RWPE2 (cell line): ENCODE measurements around the gene TRPT1.

ENCODE experiments used
- ATAC-seq: fragments of 200-7000 bp; cut with Tn5 transposase; 3 replicates; pipeline ENCODE4 v1.9.1; 2021; ENCODE audit warnings: low read depth
- DNase-seq: peaks from one replicate; pipeline ENCODE4 v3.0.0-alpha.2; 2020; ENCODE audit warnings: low spot score
- H3K27ac ChIP-seq: fragments of 450-650 bp; 2 replicates; pipeline ENCODE4 v1.5.1; 2017; ENCODE audit warnings: mild to moderate bottlenecking; ENCODE audit not compliant: poor library complexity, severe bottlenecking
- H3K27me3 ChIP-seq: fragments of 250-450 bp; sonication (Bioruptor Pico); 2 replicates; pipeline ENCODE4 v1.5.1; 2021; ENCODE audit warnings: mild to moderate bottlenecking, moderate library complexity; ENCODE audit not compliant: insufficient read depth, poor library complexity, severe bottlenecking
- H3K36me3 ChIP-seq: fragments of 250-450 bp; sonication (Bioruptor Pico); 2 replicates; pipeline ENCODE4 v1.5.1; 2020; ENCODE audit warnings: low read depth, mild to moderate bottlenecking, moderate library complexity
- H3K4me1 ChIP-seq: fragments of 250-450 bp; sonication (Bioruptor Pico); 2 replicates; pipeline ENCODE4 v1.5.1; 2021; ENCODE audit warnings: mild to moderate bottlenecking, moderate library complexity; ENCODE audit not compliant: insufficient read depth, poor library complexity, severe bottlenecking
- H3K4me3 ChIP-seq: fragments of 250-450 bp; sonication (Bioruptor Pico); 2 replicates; pipeline ENCODE4 v1.5.1; 2021; ENCODE audit warnings: mild to moderate bottlenecking, moderate library complexity; ENCODE audit not compliant: severe bottlenecking
- H3K9me3 ChIP-seq: fragments of 250-450 bp; sonication (Bioruptor Pico); 2 replicates; pipeline ENCODE4 v1.5.1; 2021; ENCODE audit warnings: mild to moderate bottlenecking, moderate library complexity; ENCODE audit not compliant: severe bottlenecking
- TF ChIP-seq, protein P1 (sequence below): fragments of 450-650 bp; IDR thresholded peaks from one replicate; pipeline ENCODE4 v1.5.1; 2017; ENCODE audit warnings: mild to moderate bottlenecking, moderate library complexity; ENCODE audit not compliant: poor library complexity, severe bottlenecking

TRPT1 gene

DNA sequence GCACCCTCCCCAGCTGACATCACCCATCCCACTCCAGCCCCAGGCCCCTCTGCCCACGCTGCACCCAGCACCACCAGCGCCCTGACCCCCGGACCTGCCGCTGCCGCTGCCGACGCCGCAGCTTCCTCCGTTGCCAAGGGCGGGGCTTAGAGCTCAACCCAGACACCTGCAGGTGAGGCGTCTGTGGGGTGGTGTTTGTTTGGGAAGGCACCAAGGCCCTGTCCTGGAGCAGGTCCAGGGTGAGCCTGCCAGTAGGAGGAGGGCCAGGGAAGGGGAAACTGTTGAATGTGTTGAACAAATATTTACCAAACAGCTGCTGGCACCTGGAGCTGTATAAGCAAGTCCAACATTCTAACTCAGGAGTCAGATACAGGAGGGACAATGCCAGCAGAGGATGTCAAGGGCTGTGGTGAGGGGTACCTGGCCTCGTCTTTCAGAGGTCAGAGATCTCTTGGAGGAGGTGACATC is 11.5 kb upstream of the TRPT1 start:
- DNase-seq = peak; percentile 71
- peaks cover 18% of the 10 kb centered on the region for H3K36me3 ChIP-seq
- H3K27ac ChIP-seq = no peak overlapping the region
- H3K4me3 ChIP-seq = no peak overlapping the region
- peaks cover 9% of the 10 kb centered on the region for H3K4me1 ChIP-seq
- TF ChIP-seq, protein P1, sequence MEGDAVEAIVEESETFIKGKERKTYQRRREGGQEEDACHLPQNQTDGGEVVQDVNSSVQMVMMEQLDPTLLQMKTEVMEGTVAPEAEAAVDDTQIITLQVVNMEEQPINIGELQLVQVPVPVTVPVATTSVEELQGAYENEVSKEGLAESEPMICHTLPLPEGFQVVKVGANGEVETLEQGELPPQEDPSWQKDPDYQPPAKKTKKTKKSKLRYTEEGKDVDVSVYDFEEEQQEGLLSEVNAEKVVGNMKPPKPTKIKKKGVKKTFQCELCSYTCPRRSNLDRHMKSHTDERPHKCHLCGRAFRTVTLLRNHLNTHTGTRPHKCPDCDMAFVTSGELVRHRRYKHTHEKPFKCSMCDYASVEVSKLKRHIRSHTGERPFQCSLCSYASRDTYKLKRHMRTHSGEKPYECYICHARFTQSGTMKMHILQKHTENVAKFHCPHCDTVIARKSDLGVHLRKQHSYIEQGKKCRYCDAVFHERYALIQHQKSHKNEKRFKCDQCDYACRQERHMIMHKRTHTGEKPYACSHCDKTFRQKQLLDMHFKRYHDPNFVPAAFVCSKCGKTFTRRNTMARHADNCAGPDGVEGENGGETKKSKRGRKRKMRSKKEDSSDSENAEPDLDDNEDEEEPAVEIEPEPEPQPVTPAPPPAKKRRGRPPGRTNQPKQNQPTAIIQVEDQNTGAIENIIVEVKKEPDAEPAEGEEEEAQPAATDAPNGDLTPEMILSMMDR = no peak
- H3K27me3 ChIP-seq = no peaks in the 10 kb centered on the region
- no peaks in the 10 kb centered on the region for H3K9me3 ChIP-seq
- no peak for ATAC-seq

- Histone ChIP-seq H3K4me3 (peak overlapping the region; percentile 54), H3K9me3 (no peaks in the 10 kb centered on the region), H3K36me3 (peaks cover 15% of the 10 kb centered on the region), H3K4me1 (peaks cover 8% of the 10 kb centered on the region), H3K27me3 (no peaks in the 10 kb centered on the region), H3K27ac (peak overlapping the region; percentile 56)
- no peak for ATAC-seq
- TF ChIP-seq, protein P1 = no peak
- peak; percentile 69 for DNase-seq
These were observed 9.6 kb upstream of the TRPT1 start for GRCh38 chr11:64235437-64236161.

DNA sequence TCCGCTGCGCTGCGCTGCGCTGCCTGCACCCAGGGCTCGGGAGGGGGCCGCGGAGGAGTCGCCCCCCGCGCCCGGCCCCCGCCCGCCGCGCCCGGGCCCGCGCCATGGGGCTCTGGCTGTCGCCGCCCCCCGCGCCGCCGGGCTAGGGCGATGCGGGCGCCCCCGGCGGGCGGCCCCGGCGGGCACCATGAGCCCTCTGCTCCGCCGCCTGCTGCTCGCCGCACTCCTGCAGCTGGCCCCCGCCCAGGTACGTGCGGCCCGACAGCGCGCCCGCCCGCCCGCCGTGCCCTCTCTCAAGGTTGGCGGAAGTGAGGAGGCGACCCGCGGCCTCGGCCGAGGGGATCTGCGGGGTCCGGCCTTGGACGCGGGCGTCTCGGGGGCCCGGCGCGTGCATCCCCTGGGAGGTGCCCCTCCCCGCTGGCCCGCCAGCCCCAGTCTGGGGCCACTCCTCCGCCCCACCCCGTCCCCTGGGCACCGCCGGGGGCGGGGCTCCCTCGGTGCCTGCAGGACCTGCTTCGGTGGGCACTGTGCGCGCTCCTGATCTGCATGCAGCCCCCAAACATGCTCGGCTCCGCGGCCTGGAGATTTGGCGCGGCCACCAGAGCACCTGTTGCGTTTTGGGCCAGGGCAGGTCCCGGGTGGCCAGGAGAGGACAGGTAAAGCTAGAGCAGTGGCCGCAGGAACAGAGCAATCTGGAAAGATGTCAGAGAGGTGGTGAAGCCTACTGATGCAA is 8.8 kb upstream of the TRPT1 start:
- H3K27ac ChIP-seq = peak overlapping the region; percentile 56
- peaks cover 4% of the 10 kb centered on the region for H3K4me1 ChIP-seq

DNA sequence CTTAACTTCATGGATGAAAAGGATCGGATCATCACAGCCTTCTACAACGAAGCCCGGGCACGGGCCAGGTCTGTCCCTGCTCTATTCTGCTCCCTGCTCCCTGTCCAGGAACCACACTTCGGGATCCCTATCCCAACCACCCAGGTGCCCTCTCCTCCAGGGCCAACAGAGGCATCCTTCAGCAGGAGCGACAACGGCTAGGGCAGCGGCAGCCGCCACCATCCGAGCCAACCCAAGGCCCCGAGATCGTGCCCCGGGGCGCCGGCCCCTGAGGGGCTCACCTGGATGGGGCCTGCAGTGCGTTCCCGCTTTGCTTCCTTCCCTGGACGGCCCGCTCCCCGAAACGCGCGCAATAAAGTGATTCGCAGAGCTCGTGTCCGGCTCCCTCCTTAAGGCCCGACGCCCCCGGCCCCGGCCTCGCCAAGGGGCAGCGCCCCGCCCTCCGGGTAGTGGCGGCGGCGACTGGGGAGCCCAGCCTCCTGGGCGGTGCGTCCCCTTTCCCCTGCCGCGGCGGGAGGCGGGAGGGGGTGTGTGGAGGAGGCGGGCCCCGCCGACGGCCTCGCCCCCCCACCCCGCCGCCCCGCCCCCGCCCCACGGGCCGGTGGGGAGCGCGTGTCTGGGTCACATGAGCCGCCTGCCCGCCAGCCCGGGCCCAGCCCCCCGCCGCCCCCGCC is 8.1 kb upstream of the TRPT1 start, which contains the start of gene VEGFB:
VEGFB (plus strand) TSS at position 672 of the 674 bp plus-strand sequence. CDS start 250 bp downstream, outside the sequence.
- ATAC-seq (peak; percentile 49), DNase-seq (no peak)
- H3K4me1 ChIP-seq = no peaks in the 10 kb centered on the region
- H3K27me3 ChIP-seq = no peaks in the 10 kb centered on the region
- H3K4me3 ChIP-seq = peak within 1 kb of the TSS; percentile 54
- peak within 1 kb of the TSS; percentile 56 for H3K27ac ChIP-seq
- TF ChIP-seq, protein P1 = no peak
- H3K36me3 ChIP-seq = peaks cover 15% of the 10 kb centered on the region
- H3K9me3 ChIP-seq = no peaks in the 10 kb centered on the region

More for the DNA sequence above, 8.8 kb upstream of the TRPT1 start:
- peaks cover 15% of the 10 kb centered on the region for H3K36me3 ChIP-seq
- ATAC-seq = peak; percentile 35; the same call in 2 of the 3 replicates
- no peak for DNase-seq
- TF ChIP-seq, protein P1 = no peak
- H3K27me3 ChIP-seq = no peaks in the 10 kb centered on the region
- peak overlapping the region; percentile 54 for H3K4me3 ChIP-seq
- no peaks in the 10 kb centered on the region for H3K9me3 ChIP-seq
